HG02610 (cell line): ENCODE measurements around the gene SLC26A5.
A peak's percentile ranks its signal among the peaks of the same experiment; 100 is the strongest.

Experiments
- ATAC-seq: cut with Tn5 transposase; IDR thresholded peaks from one replicate; pipeline ENCODE4 v1.9.1; 2021; ENCODE audit warnings: mild to moderate bottlenecking, moderate library complexity; ENCODE audit not compliant: unreplicated experiment

SLC26A5 gene

DNA sequence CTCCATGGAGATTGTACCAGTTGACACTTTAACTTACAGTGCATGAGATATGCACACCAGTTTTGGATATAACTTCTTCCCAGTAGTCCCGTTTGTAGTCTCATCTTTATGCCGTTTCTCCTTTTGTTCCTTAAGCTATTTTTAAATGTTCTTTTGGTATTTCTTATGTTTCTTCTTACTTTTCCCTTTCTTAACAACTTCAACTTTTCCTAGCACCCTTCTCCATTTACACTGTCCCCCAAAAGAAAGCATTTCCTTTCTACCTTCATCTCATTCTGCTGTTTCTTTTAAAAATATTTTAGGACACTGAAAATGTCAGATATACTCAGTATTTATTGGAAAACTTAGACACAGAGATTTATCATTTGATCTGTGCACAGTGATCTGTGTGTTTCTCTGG, 97.0 kb downstream of the SLC26A5 start:
- ATAC-seq = no peak

DNA sequence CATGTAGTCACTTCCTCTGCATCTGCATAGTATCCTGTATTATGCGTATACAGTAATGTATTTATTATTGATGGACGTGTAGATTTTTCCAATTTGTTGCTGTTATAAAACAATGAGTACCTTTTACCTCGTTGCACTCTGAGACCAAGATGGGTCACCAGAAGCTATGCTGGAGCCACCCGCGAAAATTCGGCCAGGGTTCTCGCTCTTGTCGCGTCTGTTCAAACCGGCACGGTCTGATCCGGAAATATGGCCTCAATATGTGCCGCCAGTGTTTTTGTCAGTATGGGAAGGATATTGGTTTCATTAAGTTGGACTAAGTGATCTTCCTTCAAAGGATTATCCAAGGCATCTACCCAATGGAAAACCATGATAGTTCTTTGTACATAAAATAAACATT, 97.6 kb downstream of the SLC26A5 start:
- ATAC-seq = no peak

DNA sequence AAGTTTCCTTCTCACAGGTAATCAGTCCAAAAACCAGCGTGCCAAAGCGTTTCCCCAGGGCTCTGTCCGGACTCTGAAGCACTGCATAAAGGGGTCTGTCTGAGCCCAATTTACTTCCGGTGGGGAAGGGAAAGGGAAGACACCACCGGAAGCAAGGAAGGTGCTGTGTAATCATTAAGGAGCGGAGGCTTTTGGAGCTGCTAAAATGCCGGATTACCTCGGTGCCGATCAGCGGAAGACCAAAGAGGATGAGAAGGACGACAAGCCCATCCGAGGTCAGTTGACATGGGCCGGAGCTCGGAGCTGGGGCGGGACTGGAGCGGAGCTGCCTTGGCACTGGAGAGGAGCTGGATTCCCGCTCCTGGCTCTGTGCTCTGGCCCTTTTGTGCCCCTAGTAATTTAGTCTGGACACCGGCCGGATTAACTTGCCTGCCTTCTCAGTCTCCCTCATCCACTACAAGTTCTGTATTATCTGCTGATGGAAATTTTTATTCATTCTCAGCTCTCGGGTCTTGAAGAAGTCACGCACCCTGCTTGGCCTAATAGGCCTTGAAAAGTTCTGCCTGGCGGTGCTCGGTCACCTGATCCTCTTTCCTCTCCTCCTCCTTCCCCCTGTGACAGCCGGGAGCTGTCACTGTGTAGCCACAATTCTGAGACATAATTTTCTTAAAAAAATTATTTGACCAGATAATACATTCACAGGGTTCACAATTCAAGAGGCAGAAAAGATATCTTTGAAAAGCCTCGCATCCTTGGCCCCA, 98.3 kb downstream of the SLC26A5 start, which contains the start of gene PSMC2:
Gene PSMC2 (plus strand): TSS at position 137 of the 761 bp plus-strand sequence. CDS start 69 bp downstream, at position 206.
- peak; percentile 62 for ATAC-seq

DNA sequence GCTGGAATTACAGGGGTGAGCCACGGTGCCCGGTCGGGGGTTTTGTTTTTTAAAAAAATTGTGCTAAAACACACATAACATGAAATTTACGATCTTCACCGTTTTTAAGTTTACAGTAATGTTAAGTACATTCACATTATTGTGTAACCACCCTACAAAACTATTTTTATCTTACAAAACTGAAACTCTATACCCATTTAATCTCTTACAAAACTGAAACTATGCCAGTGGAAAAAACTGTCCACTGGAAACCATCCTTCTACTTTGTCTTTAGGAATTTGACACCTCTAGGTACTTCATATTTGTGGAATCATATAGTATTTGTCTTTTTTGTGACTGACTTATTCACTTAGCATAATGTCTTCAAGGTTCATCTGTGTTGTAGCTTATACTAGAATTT, 99.6 kb downstream of the SLC26A5 start:
- ATAC-seq = no peak

DNA sequence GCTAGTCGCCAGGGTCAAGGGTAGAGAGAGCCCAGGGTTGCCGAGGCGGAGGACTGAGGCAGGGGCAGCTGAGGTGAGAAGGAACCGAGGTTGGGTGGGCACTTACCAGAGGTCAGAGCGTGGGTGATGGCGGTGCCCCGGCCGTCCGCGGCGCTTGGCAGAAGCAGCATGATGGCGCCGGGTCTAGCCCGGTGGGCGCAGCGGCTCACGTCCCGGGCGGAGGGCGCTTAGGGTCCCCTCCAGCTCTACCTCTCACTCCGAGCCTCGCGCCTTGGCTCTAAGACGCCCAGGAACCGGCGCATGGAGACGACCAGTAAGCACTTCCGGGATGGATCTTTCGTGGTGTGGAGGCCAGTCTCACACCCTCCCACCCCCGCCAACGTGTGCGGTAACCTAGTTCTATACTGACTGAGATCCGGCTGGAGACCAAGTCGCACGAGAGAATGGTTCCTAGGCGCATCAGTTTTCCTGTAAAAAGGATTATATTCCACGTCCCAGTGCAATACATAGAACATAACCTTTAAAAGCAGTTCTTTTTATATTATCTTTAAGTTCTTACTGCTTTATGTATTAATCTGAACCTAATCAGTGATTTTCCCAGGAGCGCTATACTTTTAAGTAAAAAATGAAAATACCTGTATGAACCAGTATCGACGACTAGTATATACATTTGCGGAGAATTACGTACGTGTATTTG, 101.4 kb downstream of the SLC26A5 start, which contains the start of gene DNAJC2:
Gene DNAJC2 (minus strand): TSS at position 315 of the 697 bp plus-strand sequence. CDS start 145 bp downstream, at position 170.
- ATAC-seq = peak; percentile 83

DNA sequence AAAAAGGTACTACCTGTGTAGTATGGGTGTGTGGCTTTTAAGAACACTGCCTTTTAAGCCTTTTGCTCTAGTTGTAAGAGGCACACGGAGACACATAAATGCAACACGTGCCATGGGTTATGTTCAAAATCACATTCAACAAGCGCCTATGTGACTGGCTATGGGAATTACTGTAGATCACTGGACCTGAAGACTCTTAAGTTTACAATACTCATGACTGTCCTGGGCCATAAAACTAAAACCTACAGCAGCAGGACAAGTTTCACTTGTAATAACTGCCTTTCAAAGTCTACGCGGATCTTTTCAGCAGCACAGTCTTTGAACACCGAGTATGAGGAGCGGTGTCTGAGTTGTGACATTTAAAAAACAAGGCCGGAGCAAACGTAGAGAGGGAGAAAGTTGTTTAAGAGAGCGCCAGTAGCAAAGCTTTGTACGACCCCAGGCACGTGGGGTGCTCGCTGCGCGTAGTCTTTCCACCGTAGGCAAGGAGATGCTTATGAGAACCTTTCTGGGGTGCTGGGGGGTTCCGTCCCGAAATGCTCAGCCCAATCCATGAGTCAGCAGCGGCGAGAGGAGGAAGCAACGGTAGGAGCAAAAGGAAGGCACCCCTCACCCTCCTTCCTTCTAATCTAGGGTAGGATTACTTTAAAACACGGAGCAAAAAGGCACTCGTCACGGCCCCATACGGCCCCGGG, 102.1 kb downstream of the SLC26A5 start:
- no peak for ATAC-seq

DNA sequence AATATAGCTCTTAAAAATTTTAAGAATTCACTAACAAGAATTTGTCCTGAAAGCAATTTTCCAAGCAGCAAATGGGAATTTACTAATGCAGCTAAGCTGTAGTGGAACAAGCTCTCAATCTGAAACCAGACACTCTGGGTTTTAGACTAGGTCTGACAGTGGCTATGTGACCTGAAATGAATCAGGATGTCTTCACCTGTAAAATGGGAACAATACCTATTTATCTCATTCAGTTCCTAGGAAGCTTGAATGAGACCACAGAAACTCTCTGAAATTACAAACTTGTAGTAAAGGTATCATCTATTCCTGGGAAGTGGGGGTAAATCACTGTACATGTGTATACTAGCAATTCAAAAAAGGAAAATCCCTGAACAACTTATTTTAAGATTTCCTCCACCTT, 102.7 kb downstream of the SLC26A5 start:
- no peak for ATAC-seq

DNA sequence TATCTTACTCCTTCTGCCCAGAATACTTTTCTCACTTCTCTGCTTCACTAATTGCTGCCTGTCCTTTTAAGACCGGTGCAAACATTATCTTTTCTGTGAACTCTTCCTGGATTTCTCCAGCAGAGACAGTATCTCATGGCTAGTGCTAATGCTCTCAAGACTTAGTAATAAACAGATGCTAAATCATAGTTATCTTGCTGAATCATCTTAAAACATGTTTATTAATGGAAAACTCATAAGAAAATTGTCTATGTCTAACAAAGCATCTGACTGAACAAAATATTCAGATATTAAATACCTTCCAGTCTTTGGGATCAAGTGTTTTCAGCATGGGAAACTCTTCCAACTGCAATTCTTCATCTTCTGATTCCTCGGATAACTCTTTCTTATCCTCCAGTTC, 104.5 kb downstream of the SLC26A5 start:
- ATAC-seq = no peak

DNA sequence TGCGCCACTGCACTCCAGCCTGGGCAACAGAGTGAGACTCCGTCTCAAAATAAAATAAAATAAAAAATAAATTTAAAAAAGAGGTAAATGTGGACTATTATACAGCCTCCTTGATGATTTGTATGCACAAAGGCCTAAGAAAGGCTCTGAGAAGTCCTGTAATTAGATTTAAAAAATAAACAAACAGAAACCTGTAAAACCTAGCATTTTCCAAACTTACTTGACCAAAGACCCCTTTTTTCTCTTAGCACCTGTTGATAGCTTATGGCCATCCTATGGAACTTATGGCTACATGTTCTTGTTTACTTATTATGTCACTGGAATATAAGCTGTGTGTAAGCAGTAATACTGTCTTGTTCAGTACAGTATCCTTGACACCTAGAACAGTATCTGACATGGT, 107.1 kb downstream of the SLC26A5 start:
- ATAC-seq = no peak

DNA sequence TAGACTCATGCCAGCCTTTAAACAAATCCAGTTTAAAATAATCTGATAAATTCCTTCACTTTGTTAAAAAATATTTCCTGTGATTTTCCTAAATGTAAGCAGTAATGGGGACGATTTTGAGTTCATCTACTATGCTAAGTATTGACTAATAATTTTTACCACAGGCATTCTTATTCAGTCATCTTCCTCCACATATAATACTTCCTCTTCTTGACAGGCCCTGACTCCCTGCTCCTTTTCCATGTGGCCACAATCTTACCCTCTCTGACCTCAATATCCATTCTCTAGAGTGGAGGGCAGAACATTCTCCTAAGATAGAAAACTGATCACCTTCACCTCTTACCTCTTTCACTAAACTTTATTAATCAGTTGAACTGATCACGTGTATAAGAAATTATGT, 109.2 kb downstream of the SLC26A5 start:
- ATAC-seq = no peak

DNA sequence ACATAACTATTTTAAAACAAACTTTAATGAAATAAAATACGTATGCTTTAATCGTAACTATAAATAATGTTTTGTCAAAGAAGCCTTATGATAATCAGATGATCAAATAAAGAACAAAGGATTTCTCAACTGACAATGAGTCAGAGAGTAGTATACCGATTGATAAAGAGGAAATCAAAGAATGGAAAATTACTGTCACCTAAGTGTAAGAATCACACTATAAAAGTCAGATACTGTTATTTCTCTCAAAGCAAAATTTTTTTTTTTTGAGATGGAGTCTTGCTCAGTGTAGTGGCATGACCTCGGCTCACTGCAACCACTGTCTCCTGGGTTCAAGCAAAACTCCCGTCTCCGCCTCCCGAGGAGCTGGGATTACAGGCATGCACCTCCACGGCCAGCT, 120.3 kb downstream of the SLC26A5 start:
- ATAC-seq = no peak
